ENCODE measurements around the gene BTRC.

Gene BTRC

DNA sequence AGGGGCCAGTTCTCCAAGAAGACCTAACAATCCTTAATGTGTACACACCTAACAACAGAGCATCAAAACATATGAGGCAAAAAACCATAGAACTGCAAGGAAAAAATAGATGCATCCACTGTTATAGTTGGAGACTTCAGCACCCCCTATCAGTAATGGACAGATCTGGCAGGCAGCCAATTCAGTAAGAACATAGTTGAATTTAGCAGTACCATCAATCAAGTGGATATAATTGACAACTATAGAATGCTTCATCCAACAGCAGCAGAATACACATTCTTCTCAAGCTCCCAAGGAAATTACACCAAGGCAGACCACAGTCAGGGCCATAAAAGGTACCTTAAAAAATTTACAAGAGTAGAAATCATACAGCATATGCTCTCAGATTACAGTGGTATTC lies 191.9 kb downstream of the BTRC start:
- DNase-seq = no peak

DNA sequence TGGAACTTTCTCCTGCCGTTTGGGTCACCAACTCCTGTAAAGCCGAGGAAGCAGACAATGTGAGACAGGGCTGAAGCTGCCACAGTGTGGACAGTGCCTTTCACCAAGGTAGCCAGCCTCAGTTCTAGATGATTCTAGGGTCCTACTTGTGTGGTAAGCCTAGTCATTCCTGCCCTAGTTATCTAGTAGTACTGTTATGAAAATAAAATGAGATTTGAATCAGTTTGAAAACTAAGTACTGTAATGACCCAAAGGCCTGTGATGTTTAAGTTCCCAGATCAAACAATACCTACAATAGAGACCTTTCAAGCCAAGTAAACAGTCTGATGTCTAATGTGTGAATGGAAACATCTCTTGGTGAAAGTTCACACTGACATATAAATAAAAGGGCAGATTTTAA lies 197.0 kb downstream of the BTRC start:
- DNase-seq = no peak

DNA sequence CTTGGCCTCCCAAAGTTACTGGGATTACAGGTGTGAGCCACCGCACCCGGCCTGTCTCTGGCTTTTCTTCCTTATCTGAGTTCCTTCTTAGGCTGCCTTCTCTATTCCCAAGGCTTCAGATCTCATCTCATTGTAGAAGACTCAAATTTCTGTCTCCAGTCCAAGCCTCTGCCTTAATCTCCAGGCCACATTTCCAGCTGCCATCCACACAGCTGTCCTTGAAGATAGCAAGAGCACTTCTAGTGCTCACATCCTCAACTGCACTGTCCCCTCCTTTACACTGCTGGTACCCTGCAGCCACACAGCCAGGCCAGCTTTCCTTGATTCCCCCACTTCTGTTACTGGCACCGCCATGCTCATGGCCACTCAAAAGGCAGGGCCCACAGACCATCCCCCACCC lies 198.5 kb downstream of the BTRC start:
- no peak for DNase-seq

DNA sequence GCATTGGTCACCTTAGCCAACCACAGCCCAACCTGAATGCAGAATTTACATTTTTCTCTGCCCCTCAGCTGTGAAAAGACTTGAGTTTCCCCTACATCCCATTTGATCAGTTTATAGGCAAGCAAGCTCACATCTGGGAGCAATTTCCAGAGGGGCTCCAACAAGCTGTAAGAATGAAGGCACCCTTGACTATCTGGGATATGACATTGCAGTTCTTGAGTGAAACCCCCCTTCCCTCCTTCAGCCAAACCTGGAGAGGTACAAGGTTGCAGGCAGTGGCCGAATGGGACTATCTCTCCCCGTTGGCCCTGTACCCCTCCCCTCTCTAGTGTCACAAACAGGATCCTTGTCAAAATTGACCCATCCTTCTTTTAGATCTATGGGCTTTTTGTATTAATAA lies 203.6 kb downstream of the BTRC start:
- no peak for DNase-seq

DNA sequence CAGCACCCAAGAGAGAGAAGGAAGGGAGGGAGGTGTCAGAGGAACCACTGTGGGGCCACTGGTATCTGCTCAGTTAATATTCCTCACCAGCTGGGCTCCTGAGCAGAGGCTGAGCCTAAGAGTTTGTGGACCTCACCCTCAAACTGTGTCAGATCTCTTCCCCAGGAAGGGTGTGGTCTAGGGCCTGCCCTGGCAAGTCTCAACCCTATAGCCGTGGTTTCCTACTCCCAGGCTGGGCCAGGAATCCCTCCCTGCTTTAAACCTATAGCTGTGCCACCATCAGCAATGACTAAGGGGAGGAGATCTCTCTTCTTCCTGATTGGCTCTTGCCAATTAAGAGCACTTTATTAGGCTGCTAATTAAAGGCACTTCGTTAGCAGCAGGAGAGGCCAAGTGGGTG lies 204.2 kb downstream of the BTRC start:
- DNase-seq = no peak

DNA sequence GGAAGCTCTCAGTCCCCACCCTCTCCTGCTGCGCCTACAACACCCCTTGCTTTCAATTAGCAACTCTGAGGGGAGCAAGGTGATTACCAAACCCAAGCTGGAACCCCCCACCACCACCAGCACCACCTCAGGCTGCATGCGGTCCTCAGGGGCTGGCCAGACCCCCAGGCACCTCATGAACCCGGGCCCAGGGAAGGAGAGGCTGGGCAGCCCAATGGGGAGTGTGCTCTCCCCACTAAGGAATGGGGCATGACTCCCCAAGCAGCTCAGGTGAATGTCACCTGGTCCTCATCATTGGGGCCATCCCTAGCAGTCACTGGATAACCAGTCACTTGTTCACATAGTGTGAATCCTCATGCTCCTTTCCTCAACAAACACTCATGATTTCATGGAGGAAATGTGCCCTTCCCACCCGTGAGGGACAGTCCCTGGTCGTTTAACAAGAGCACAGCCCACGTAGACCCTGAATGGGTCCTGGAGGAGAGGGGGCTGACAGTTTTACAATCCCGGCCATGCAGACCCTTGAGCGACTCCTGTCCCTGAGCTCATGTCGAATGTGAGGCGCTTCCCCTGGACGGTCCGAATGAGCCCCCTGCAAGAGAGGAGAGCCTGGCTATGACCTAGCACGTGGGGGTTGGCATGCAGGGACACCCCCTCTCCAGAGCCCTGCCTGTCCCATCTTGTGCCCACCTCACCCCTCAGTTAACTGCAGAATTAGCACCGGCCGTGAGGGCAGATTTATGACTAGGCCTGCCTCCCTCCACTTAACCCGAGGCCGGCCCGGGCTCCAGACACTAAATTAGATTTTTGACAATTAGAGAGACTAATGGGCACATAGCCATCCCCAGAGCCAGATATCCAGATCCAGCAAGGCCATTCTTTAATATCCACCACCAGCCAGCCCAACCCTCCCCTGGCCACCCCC lies 205.0 kb downstream of the BTRC start:
- DNase-seq = no peak

DNA sequence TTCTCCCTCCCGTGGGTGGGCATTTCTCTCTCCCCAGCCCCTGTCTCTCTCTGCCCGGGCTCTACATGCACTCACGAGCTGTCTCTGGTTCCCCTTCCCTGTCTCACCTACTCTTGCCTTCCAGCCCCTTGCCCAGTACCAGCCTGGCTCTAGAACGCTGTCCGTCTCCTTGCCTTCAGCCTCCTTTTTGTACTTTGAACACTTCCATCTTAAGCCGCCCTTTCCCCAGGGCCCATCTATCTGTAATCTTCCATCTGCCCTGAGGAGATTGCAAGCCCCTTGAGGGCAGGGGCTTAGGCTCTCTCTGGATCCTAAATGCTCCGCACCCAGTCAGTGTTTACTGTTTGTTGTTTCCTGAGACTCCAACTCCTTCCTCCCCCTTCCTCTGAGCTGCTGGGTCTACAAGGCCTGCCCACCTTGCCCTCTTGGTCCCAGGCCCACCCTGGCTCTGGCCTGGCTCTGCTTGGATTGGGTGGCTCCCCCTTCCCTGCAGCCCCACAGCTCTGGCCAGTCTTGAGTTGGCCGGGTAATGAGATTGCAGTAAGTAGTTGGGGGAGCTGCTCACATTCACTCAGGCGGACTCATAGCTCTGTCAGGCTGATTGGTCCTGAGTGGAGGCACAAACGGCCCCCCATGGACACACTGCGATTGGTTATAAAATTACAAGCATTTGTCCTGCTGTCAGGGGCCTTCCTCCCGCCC lies 205.8 kb downstream of the BTRC start:
- DNase-seq = no peak

DNA sequence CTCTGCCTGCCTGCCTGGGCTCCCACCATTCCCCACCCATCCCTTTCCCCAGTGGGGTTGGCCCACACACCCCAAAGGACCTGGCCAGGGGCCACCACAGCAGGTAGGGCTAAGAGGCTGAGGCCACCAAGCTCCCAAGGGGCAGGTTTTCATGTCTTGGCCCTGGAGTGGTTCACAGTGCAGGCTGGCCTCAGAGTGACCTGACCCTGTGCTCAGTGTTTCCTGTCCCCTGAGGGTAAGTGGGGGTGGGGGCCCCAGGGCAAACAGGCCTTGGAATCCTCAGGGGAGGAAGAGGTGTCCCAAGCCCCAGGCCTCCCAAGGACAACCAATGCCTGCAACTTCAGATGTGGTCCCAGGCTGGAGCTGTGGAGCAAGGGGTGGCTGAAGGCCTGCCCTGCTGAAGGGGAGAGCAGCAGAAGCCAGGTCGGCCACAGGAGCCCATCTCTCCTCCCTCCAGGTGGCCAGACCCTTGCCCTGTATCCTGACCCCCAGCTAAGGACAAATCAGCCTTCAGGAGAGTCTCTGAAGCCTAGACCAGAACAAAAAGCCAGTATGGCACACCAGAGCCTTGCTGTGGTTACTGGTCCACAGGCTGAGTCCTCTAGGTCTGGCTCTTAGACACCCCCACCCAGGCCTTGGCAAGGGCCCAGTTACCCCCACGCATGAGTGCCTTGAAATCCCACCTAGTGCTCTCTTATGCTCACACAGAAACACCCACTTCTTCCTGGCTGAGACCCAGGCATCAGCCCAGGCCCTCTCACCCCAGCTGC lies 206.5 kb downstream of the BTRC start:
- DNase-seq = no peak

DNA sequence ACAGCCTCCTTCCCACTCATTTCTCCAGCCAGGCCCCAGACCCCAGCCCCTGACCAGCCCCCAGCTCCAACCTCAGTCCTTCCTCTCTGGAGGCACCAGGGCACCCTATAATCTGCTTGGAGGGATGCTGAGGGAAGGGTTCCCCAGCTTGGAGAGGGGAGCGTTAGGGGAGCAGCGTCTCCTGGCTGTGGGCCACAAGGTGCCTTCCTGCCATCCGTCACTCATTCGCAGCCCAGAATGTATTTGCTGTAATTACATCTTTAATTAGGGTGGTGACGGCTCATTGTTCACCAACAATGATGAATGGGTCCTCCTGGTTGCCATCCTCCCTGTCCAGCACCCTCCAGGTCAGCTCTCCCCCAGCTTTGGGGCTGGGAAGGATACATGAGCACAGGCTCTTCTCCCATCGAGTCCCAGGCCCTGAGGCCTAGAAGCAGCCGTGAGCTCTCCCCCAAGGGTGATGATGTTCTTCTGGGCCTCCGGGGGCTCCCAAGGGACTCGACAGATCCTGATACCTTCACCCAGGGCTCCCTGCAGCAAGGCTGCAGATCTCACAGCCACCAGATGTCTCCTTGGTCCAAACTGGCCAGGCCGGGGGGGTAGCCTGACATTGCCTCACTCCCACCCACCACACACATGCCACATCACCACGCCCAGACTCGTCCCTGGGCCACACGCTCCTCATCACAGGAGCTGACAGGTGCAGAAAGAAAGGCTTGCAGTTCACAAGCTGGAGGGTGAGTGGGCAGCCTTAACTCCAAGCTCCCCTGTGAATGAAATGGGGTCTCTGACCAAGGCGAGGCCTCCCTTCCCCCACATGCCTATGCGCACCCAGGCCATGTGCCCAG lies 207.3 kb downstream of the BTRC start:
- no peak for DNase-seq

DNA sequence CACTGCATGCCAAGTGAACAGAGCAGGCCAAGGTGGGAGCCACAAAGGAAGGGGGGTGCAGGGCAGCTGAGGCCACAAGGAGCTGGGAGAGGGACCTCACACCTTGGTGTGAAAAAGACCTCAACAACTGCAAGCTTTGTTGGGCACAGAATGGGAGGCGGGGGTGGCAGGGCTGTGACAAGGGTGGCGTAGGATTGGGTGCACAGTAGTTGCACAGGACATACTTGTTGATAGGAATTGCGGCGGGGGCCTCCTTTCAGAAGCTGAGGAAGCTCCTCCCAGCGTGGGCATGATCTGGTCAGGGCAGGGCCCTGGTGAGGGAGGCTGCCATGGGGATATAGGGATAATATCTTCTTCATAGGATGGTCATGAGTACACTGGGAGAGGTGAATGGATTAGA lies 208.3 kb downstream of the BTRC start:
- no peak for DNase-seq

DNA sequence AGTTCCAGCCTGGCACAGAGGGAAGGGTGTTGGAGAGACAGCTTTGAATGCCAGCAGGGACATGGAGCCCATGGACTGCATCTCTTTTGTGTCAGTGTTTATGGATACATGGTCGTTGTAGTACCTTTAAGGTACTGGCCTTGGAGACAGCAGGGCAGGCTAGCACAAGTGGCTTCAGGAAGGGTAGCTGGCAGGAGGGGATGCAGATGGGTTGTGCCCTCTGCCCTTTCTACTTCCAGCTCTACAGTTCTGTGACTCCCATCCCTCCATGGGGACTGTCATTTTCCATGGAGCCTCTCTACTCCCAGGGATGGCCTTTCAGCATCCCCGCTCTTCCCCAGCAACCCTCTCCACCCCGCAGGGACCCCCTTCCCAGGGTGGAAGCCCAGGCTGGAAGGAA lies 209.0 kb downstream of the BTRC start:
- DNase-seq = no peak

DNA sequence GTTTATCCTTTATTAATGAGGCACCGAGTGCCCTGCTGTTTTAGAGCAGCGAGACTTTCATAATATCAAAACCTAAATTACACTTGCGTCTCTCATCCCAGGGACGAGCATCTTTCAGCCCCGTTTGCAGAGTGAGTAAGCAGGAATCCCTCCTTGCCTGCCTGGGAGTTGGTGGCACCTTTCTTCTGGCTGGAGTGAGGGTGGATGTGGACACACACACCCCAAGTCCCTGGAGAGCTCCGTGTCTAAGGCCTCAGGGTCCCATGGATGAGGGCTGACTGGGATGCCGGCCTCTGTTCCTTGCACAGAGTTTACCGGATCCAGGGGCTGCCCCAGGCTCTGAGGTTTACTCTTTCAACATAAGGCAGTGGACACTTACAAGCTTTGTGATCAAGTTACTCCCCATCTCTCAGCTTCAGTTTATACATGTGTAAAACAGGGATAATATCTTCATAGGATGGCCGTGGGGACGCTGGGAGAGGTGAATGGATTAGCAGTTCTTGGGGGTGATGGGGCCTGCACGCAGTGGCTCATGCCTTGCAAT lies 209.6 kb downstream of the BTRC start:
- DNase-seq = no peak

DNA sequence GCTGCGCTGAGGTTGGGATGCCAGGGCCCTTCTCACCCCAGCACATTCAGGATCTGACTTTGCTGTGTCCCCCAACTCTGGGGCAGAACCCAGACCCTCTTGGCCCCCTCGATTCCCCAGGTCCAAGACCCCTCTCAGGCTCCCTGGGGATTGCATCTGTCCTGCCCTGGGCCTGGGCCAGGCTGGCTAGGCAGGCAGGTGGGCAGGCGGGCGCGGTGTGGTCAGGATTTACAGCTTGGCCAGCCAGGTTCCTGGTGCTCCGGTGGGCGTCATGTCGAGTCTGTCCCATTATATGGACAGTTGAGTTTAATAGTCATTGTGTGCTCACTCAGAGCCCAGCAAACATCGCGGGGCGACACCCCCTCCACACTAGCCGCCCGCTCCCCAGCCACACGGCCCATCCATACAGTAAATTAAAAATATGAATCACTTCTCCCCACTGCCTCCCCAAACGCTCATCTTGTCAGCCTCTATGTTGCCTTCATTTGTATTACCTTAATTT lies 210.6 kb downstream of the BTRC start:
- DNase-seq = no peak

DNA sequence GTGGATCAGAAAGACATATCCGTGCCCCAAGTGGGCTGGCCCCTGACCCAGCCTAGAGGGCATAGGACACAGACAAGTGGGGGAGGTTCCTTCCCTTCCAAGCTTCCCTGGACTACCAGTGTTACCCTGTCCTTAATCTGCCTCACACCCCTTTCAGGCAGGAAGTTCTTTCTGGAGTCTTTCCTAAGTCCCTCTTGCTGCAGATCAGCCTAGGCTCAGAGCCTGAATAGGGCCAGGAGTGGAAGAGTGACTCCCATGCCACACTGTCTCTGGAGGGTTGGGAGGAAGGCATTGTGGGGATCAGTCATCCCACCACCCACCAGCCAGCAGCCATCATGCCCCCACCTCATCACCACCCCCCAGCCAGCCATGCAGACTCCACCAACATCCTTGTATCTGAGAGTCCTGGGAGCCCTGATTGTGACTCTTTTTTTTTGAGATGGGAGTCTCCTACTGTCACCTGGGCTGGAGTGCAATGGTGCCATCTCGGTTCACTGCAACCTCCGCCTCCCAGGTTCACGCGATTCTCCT lies 211.5 kb downstream of the BTRC start:
- DNase-seq = no peak

DNA sequence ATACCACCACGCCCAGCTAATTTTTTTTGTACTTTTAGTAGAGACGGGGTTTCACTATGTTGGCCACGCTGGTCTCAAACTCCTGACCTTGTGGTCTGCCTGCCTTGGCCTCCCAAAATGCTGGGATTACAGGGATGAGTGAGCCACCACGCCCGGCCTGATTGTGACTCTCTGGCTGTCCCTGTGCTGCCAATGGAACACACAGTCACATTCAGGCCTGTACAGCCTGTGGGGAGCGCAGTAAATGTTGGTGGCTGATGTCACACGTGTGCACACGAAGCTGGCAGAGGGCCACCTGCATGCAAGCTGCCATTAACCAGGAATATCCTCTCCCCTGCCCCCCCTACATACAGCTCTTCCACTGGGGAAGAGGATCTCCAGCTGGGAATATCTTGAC lies 212.0 kb downstream of the BTRC start:
- DNase-seq = no peak

DNA sequence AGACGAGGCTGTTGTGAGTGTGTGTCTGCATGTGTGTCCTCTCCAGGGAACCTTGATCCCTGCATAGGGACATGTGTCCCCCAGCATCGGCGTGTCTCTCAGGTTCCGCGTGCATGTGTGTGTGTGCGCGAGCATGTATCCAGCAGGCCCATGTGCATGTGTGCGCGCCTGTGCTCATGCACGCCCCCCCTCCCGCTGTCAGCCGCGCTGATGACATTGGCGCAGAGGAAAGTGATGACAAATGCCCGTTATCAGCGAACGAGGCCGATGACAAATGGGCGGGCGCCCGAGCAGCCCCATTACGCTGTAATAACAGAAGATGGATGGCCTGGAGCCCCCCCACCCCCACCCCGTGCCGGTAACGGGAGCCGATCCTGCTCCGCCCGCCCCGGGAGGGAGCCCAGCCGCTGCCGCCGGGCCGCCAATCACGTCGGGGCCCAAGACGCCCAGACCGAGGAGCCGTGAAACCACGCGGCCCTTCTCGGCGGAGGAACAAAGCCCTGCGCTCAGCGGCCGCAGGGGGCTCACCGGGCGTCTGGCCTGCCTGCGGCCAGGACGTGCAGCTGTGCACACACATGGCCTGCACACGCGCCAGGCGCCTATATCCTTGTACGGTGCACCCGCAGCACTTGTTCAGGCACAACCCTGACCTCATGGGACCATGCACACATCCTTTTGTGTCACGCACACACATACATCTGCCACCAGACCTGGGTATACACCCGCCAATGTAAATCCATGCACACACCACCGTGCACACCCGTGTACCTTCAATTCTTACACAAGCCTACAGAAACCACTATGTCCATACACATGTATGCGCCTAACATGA lies 212.6 kb downstream of the BTRC start:
- DNase-seq = no peak

DNA sequence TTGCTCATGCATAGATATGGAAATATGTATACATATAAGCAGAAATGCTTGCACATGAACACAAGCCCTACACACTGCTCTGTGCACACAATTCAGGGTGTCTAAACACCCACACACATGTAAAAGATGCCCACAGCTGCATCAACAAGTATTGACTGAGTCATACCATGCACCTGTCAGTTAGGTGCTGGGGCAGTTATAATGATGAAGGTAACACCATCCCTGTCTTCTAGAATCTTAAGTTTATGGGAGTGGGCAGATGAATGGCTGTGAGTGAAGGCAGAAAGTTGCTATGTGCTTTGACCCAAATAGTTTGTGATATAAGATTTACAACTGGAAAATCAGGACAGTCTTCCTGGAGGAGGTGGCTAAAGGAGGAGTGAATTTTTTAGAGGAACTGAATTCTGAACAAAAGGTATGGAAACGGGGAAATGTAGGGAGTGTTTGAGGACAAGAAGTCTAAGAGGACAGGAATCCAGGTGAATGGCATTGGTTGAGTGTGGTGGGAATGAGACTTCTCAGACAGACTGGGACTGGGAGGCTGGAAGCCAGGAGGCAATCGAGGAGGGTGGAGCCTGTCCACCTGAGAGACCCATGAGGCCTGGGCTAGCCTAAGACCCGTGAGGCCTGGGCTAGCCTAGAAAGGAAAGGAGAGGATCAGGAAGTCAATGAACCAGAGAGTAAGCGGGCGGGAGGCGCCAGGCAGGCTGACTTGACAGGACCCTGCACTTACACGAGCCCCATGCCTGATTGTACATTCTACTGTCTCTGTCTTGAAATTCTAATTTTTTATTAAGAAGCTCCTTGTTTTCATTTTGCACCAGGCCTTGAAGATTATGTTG lies 213.4 kb downstream of the BTRC start:
- DNase-seq = no peak

DNA sequence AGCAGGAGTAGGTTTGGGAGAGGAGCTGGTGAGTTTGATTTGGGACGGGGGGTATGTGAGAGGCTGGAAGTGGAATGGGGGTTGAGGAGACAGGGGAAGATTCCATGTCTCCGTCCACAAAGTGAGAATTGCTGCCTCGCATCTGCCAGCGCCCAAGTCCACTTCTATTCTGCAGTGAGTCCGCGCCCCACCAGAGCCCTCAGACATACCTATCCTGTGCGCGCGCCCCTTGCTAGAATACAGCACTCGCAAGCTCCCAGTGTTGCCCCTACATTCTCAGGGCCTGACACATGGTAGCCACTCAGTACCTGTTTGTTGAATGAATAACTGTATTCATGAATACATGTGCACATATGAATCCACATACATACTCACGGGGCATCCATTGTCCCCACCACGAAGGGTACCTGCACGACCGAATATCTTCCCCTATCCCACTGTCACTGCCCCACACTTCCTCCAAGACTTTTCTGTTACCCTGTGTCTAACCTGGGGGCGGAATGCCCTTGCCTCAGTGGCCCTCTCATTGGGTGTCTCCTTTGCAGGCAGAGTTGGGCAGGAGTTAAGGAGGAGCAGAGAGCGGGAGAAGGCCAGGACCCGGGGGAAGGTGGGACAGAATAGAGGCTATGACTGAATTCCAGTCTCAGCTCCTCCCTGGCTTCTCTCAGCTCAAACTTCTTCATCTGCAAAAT lies 214.2 kb downstream of the BTRC start:
- DNase-seq = no peak

DNA sequence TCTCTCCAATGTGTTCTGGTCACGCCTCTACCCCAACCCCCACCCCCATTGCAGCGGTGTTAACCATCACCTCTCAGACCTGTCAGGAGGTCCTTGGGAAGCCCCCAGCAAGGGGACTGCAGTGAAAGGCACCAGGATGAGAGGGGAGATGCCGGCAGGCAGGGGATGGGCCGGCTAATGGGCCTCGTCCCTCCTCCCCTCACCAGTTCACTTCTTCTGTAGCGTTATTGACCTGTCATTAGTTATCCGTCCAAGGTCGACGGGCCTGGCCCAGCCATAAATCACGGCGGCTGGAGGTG lies 215.3 kb downstream of the BTRC start:
- no peak for DNase-seq
